Measurements from ENCODE around the gene PAFAH1B2. TPM values are rescaled to one million over a fixed set of nuclear protein-coding genes. Genes with fewer than 3 reads are reported as not detected.

The PAFAH1B2 gene
- total RNA-seq, 2 experiments from 2014 or later: 43.7 to 44.3 TPM

GRCh38 chr11:117225553-117226170 is 81.6 kb downstream of the PAFAH1B2 start:
- Mint-ChIP-seq H3K27ac (no peak overlapping the region), H3K4me1 (ENCODE audit: low read depth) (peaks cover 31% of the 10 kb centered on the region), H3K4me3 (no peak overlapping the region), H3K36me3 (ENCODE audit: low read depth) (peaks cover 59% of the 10 kb centered on the region), H3K27me3 (ENCODE audit: low read depth) (no peaks in the 10 kb centered on the region), H3K9me3 (no peaks in the 10 kb centered on the region)
- no peak for DNase-seq
- CTCF ChIA-PET: interaction anchor here (0.6 to 5.6 kb wide), 15 partner anchors 10 to 490 kb away, joined by 3 to 72 read pairs (median 5); partner anchors contain the start of genes APOA1 and SIDT2
- intact Hi-C loops (cut with micrococcal nuclease): loop anchor here (1.0 to 2.0 kb wide), 3 partner anchors 44 to 493 kb away; no protein-coding TSS in a partner anchor

Other genes with a start within 250 kb of the PAFAH1B2 start
- gene SIK3, start 45.9 kb upstream of the PAFAH1B2 start, total RNA-seq: 10 to 100 TPM; 13.8 to 15.7 TPM
- 10 to 100 TPM; 23.9 to 25.6 TPM for gene SIDT2, start 34.5 kb downstream of the PAFAH1B2 start, total RNA-seq
- gene TAGLN, start 55.1 kb downstream of the PAFAH1B2 start, total RNA-seq: 1 to 10 TPM; 2.1 to 2.2 TPM
- 10 to 100 TPM; 97.6 to 97.9 TPM for gene PCSK7, start 87.8 kb downstream of the PAFAH1B2 start, total RNA-seq
- gene RNF214, start 88.4 kb downstream of the PAFAH1B2 start, total RNA-seq: 10 to 100 TPM; 14.0 to 14.4 TPM
- 1 to 10 TPM; 2.8 to 3.0 TPM for gene BACE1-AS, start 147.1 kb downstream of the PAFAH1B2 start, total RNA-seq
- under 1 TPM; 0.62 TPM for gene BACE1, start 172.0 kb downstream of the PAFAH1B2 start, total RNA-seq
- 10 to 100 TPM; 23.9 to 24.6 TPM for gene CEP164, start 183.6 kb downstream of the PAFAH1B2 start, total RNA-seq